Left ventricle myocardium inferior (tissue), 1 donor: ENCODE data around the gene CRIM1. TPM values are rescaled to one million over a fixed set of nuclear protein-coding genes. Genes with fewer than 3 reads are reported as not detected.
"Not testable (repeated sequence)": the region's sequence is repeated elsewhere in the genome, so short reads cannot be mapped to it uniquely, and the experiment has no call there.

Experiments
- DNase-seq: peaks from one replicate; pipeline ENCODE4 v3.0.0-alpha.2; 2020
- H3K27ac ChIP-seq: fragments of 200-600 bp; replicated peaks from 2 replicates; pipeline ENCODE4 v1.8.0; 2021
- H3K27me3 ChIP-seq: fragments of 200-600 bp; 2 replicates; pipeline ENCODE4 v1.8.0; 2021; ENCODE audit warnings: low read depth
- H3K36me3 ChIP-seq: fragments of 200-600 bp; 2 replicates; pipeline ENCODE4 v1.8.0; 2021
- H3K4me1 ChIP-seq: fragments of 200-600 bp; 2 replicates; pipeline ENCODE4 v1.8.0; 2021
- H3K4me3 ChIP-seq: fragments of 200-600 bp; 2 replicates; pipeline ENCODE4 v1.8.0; 2021; ENCODE audit warnings: mild to moderate bottlenecking, moderate library complexity
- H3K9me3 ChIP-seq: fragments of 200-600 bp; replicated peaks from 2 replicates; pipeline ENCODE4 v1.8.0; 2021
- intact Hi-C: fragments of 100-400 bp; cut with micrococcal nuclease; formaldehyde crosslinking; loops from one replicate; pipeline ENCODE4 v1.11.0; 2022
- total RNA-seq: library from RNA; stranded (reverse); fragmentation: NEBNext Ultra II Directional; extraction: Animal tissue kit (Norgen Biotek cat#: 25700); gene quantifications from one replicate; pipeline ENCODE4 v1.2.1, GENCODE V29; 2021
- TF ChIP-seq, protein P1 (sequence below): fragments of 200-600 bp; IDR thresholded peaks from 2 replicates; pipeline ENCODE4 v1.8.0; 2021; ENCODE audit warnings: antibody characterized with exemption, mild to moderate bottlenecking, borderline replicate concordance
- donor health status: DM: no; HTN: yes; CAD: no; lungs with severe emphysema.

The CRIM1 gene
- total RNA-seq, 1 donor from 2014 or later, result 45.6 TPM

DNA sequence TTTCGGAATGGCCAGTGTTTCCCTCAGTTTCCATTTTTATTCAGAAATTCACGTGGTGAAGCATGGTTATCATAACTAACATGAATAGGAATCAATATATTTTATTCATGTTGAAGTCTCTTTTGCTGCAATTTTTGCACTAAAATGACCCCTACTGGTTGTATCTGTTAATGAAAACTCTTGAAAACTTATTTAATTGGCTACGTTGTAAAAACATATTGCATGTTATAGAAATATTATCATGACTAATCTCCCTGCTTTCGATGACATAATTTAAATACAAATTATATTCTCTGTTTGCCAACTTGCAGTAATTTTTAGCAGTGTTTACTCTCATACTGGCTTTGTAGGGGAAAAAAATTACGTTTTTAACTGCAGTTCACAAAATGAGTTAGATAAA lies 3.5 kb downstream of the CRIM1 start:
- Histone ChIP-seq H3K4me3 (peak overlapping the region; percentile 78), H3K9me3 (no peaks in the 10 kb centered on the region), H3K4me1 (peaks cover 75% of the 10 kb centered on the region), H3K27ac (peak overlapping the region; percentile 94), H3K27me3 (no peaks in the 10 kb centered on the region), H3K36me3 (no peaks in the 10 kb centered on the region)
- intact Hi-C loops, result no loop called here
- TF ChIP-seq, protein P1, sequence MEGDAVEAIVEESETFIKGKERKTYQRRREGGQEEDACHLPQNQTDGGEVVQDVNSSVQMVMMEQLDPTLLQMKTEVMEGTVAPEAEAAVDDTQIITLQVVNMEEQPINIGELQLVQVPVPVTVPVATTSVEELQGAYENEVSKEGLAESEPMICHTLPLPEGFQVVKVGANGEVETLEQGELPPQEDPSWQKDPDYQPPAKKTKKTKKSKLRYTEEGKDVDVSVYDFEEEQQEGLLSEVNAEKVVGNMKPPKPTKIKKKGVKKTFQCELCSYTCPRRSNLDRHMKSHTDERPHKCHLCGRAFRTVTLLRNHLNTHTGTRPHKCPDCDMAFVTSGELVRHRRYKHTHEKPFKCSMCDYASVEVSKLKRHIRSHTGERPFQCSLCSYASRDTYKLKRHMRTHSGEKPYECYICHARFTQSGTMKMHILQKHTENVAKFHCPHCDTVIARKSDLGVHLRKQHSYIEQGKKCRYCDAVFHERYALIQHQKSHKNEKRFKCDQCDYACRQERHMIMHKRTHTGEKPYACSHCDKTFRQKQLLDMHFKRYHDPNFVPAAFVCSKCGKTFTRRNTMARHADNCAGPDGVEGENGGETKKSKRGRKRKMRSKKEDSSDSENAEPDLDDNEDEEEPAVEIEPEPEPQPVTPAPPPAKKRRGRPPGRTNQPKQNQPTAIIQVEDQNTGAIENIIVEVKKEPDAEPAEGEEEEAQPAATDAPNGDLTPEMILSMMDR, result peak; percentile 39
- DNase-seq, result no peak

GRCh38 chr2:36360063-36360462 lies 4.5 kb downstream of the CRIM1 start:
- Histone ChIP-seq H3K4me3 (no peak overlapping the region), H3K27ac (no peak overlapping the region), H3K36me3 (no peaks in the 10 kb centered on the region), H3K9me3 (no peaks in the 10 kb centered on the region), H3K4me1 (peaks cover 74% of the 10 kb centered on the region), H3K27me3 (no peaks in the 10 kb centered on the region)
- TF ChIP-seq, protein P1, result no peak
- intact Hi-C loops, result no loop called here
- no peak for DNase-seq

DNA sequence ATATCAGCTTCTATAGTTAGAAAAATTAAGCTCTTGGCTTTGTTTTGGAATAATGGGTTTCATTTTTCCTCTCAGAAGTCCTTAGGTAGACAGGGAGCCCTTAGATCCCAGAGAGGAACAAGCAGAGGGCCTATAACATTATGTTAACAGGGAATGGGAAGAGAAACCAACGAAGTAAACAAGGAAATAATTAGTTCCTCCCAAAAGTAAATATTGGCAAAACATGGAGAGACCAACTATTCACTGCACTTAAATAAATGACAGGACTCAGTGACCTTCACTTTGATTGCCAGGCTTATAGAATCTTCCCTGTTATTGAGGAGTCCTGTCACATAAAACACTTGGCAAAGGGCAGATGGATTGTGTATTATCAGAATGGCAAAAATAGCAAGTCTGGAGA lies 5.3 kb downstream of the CRIM1 start:
- intact Hi-C loops, result no loop called here
- Histone ChIP-seq H3K4me1 (peaks cover 76% of the 10 kb centered on the region), H3K27ac (no peak overlapping the region), H3K4me3 (no peak overlapping the region), H3K27me3 (no peaks in the 10 kb centered on the region), H3K36me3 (no peaks in the 10 kb centered on the region), H3K9me3 (no peaks in the 10 kb centered on the region)
- TF ChIP-seq, protein P1, result no peak
- DNase-seq, result no peak

DNA sequence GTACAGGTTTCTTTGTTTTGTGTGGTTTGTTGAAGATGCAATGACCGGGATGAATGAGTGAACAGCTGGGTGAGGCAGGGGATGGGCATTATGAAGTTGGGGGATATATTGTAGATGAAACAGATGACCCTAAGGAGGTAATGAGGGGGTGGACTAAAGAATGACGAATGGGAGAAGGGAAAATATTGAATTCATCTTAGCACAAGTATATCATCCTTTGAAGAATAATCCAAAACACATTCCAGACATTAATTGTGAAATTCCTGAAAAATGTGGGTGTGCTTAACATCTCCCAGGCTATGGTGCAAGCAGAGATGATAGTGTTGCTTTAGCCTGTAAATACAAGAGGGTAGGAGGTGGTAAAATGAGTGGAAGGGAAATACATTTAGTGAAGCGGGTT lies 5.8 kb downstream of the CRIM1 start:
- Histone ChIP-seq H3K27ac (no peak overlapping the region), H3K9me3 (no peaks in the 10 kb centered on the region), H3K4me3 (no peak overlapping the region), H3K27me3 (no peaks in the 10 kb centered on the region), H3K36me3 (no peaks in the 10 kb centered on the region), H3K4me1 (peaks cover 79% of the 10 kb centered on the region)
- TF ChIP-seq, protein P1, result no peak
- no peak for DNase-seq
- intact Hi-C loops, result no loop called here

DNA sequence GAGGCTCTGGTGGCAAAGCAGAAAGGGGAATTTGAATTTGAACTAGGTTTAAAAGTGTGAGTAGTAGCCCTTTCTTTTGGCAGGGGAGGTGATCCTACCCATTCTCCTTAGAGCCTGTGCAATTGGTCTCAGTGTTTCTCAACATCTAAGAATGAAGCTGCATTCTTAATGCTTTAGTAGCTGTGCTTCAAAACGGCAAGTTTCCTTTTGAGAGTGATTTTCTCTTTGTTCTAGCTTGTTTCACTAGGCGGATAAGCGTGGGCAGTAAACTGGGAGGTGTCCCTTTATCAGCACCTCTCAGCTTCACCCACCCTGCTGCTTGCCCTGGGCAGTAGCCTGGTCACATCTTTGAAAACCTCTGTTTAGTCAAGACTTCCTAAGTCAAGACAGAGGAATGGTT lies 6.7 kb downstream of the CRIM1 start:
- Histone ChIP-seq H3K9me3 (no peaks in the 10 kb centered on the region), H3K27ac (no peak overlapping the region), H3K4me1 (peaks cover 79% of the 10 kb centered on the region), H3K4me3 (no peak overlapping the region), H3K27me3 (no peaks in the 10 kb centered on the region), H3K36me3 (no peaks in the 10 kb centered on the region)
- intact Hi-C loops, result no loop called here
- no peak for DNase-seq
- TF ChIP-seq, protein P1, result no peak

- H3K4me3 ChIP-seq, intact Hi-C loops, H3K36me3 ChIP-seq, DNase-seq, H3K27me3 ChIP-seq, H3K9me3 ChIP-seq, H3K27ac ChIP-seq: not testable (repeated sequence)
- H3K4me1 ChIP-seq, result peaks cover 79% of the 10 kb centered on the region
Measured at GRCh38 chr2:36363085-36363484, 7.5 kb downstream of the CRIM1 start.
